NCI-H2227 treated with DMSO at 0.1 percent for 48 hours (cell line): Measurements from ENCODE around the gene GPBAR1.

Source experiments
- DNase-seq: peaks from one replicate; lab custom pipeline; 2025; lab: John Stamatoyannopoulos, UW

GPBAR1 gene

GRCh38 chr2:218260742-218261422 lies at the start of gene GPBAR1:
TSS of gene GPBAR1 (plus strand) at chr2:218261015. CDS start at chr2:218262725, 1,710 bp downstream.
- DNase-seq: no peak

- no peak for DNase-seq
Measured at GRCh38 chr2:218214116-218214515, 46.7 kb upstream of the GPBAR1 start.

- no peak for DNase-seq
Measured at GRCh38 chr2:218216336-218216673, 44.5 kb upstream of the GPBAR1 start.

GRCh38 chr2:218216674-218217359 lies 44.0 kb upstream of the GPBAR1 start, which contains the start of gene ARPC2:
TSS of gene ARPC2 (plus strand) at chr2:218217189. CDS start at chr2:218217471, 282 bp downstream.
- peak; percentile 90 for DNase-seq

GRCh38 chr2:218217360-218218267 lies 43.2 kb upstream of the GPBAR1 start:
- DNase-seq: no peak

- no peak for DNase-seq
Measured at GRCh38 chr2:218218268-218219185, 42.3 kb upstream of the GPBAR1 start.

GRCh38 chr2:218219934-218220333 lies 40.9 kb upstream of the GPBAR1 start:
- no peak for DNase-seq

- DNase-seq: no peak
Measured at GRCh38 chr2:218221000-218221399, 39.8 kb upstream of the GPBAR1 start.

- no peak for DNase-seq
Measured at GRCh38 chr2:218223046-218223445, 37.8 kb upstream of the GPBAR1 start.

GRCh38 chr2:218224186-218224585 lies 36.6 kb upstream of the GPBAR1 start:
- DNase-seq: no peak

- DNase-seq: no peak
Measured at GRCh38 chr2:218226903-218227302, 33.9 kb upstream of the GPBAR1 start.

- DNase-seq: no peak
Measured at GRCh38 chr2:218228366-218229090, 32.3 kb upstream of the GPBAR1 start.

- DNase-seq: no peak
Measured at GRCh38 chr2:218229239-218229638, 31.6 kb upstream of the GPBAR1 start.

GRCh38 chr2:218229851-218230250 lies 31.0 kb upstream of the GPBAR1 start:
- no peak for DNase-seq

GRCh38 chr2:218230882-218231281 lies 29.9 kb upstream of the GPBAR1 start:
- DNase-seq: no peak

- DNase-seq: no peak
Measured at GRCh38 chr2:218233543-218233942, 27.3 kb upstream of the GPBAR1 start.

GRCh38 chr2:218234521-218234920 lies 26.3 kb upstream of the GPBAR1 start:
- no peak for DNase-seq

GRCh38 chr2:218235017-218235416 lies 25.8 kb upstream of the GPBAR1 start:
- DNase-seq: no peak

- DNase-seq: no peak
Measured at GRCh38 chr2:218236829-218237228, 24.0 kb upstream of the GPBAR1 start.

GRCh38 chr2:218238887-218239286 lies 21.9 kb upstream of the GPBAR1 start:
- DNase-seq: no peak

GRCh38 chr2:218244204-218244603 lies 16.6 kb upstream of the GPBAR1 start:
- DNase-seq: no peak
